GM12878 (cell line): Measurements from ENCODE around the gene ARHGAP15. TPM values are rescaled to one million over a fixed set of nuclear protein-coding genes. Genes with fewer than 3 reads are reported as not detected.

Source experiments
- ATAC-seq: fragments of 200-7000 bp; cut with Tn5 transposase; 3 replicates; pipeline ENCODE4 v1.9.1; 2020; ENCODE audit warnings: mild to moderate bottlenecking, moderate library complexity
- BruUV-seq: library from RNA; stranded (reverse); fragments of 400-500 nt; replicated peaks from 2 replicates; lab custom pipeline; 2021; lab: Mats Ljungman, UMichigan
- CTCF ChIA-PET: fragments of 300-600 bp; sonication (Branson Sonifier 250); formaldehyde crosslinking; extraction: SDS; loops from one replicate; lab custom pipeline; 2021; ENCODE audit warnings: inconsistent platforms; lab: Yijun Ruan, JAX
- POLR2A ChIA-PET: fragments of 350-600 bp; formaldehyde crosslinking; extraction: SDS; loops from one replicate; lab custom pipeline; 2021; ENCODE audit warnings: inconsistent platforms; lab: Charles Lee
- RAD21 ChIA-PET: fragments of 300-600 bp; sonication (Branson Sonifier 250); formaldehyde crosslinking; loops from one replicate; lab custom pipeline; 2023; ENCODE audit warnings: antibody characterized with exemption; ENCODE audit not compliant: unreplicated experiment; lab: Charles Lee
- SMC1A ChIA-PET: fragments of 300-600 bp; sonication (Branson Sonifier 250); formaldehyde crosslinking; loops from one replicate; lab custom pipeline; 2023; ENCODE audit not compliant: unreplicated experiment, uncharacterized antibody; lab: Charles Lee
- DNase-seq: peaks from one replicate; pipeline ENCODE4 v3.0.0-alpha.2; 2011; ENCODE audit warnings: low read depth, low spot score
- FAIRE-seq: peaks from 3 replicates; lab custom pipeline; 2011; peaks lifted over from hg19 to GRCh38; lab: Jason Lieb, UNC
- H2AFZ ChIP-seq: 2 replicates; pipeline ENCODE4 v1.6.0; 2011; ENCODE audit warnings: low read depth, low read length, control low read depth; ENCODE audit not compliant: control insufficient read depth
- H3K27ac ChIP-seq: 2 replicates; pipeline ENCODE4 v1.5.1; 2011; ENCODE audit warnings: control low read depth; ENCODE audit not compliant: control insufficient read depth, insufficient read depth
- H3K27me3 ChIP-seq, 2 experiments: replicated peaks in 1 of 2; 2 replicates each; pipeline versions ENCODE4 v1.6.0 to v1.6.1; 2011; ENCODE audit warnings: low read length in 1 of 2; ENCODE audit not compliant: control insufficient read depth in 2 of 2, insufficient read depth in 2 of 2
- H3K36me3 ChIP-seq, 2 experiments: 2 replicates each; pipeline ENCODE4 v1.5.1; 2011; ENCODE audit warnings: low read length in 1 of 2; ENCODE audit not compliant: control insufficient read depth in 2 of 2, insufficient read depth in 2 of 2
- H3K4me1 ChIP-seq: 2 replicates; pipeline ENCODE4 v1.6.1; 2011; ENCODE audit warnings: mild to moderate bottlenecking, low read length, moderate library complexity, mixed read lengths; ENCODE audit not compliant: control insufficient read depth, insufficient read depth
- H3K4me2 ChIP-seq: 2 replicates; pipeline ENCODE4 v1.6.0; 2011; ENCODE audit warnings: control low read depth; ENCODE audit not compliant: control insufficient read depth, insufficient read depth
- H3K4me3 ChIP-seq: fragments of 200-600 bp; sonication (generic); 2 replicates; pipeline ENCODE4 v1.5.1; 2016
- H3K79me2 ChIP-seq: 2 replicates; pipeline ENCODE4 v1.6.0; 2011; ENCODE audit warnings: low read length; ENCODE audit not compliant: control insufficient read depth, insufficient read depth
- H3K9ac ChIP-seq: 2 replicates; pipeline ENCODE4 v1.8.0; 2011; ENCODE audit warnings: low read length, control low read depth, mixed read lengths; ENCODE audit not compliant: control insufficient read depth, insufficient read depth
- H3K9me3 ChIP-seq: replicated peaks from 3 replicates; pipeline ENCODE4 v1.5.1; 2011; ENCODE audit warnings: mild to moderate bottlenecking, low read length; ENCODE audit not compliant: control insufficient read depth, insufficient read depth
- H4K20me1 ChIP-seq: 2 replicates; pipeline ENCODE4 v1.6.0; 2011; ENCODE audit not compliant: control insufficient read depth, insufficient read depth
- BCL11A ChIP-seq: IDR thresholded peaks from 2 replicates; pipeline ENCODE4 v1.6.1; 2011; ENCODE audit warnings: low read depth, low read length
- BRCA1 ChIP-seq: IDR thresholded peaks from 2 replicates; pipeline ENCODE4 v1.6.1; 2011; ENCODE audit warnings: low read depth, low read length, improper control_type of control experiment
- CEBPB ChIP-seq, 2 experiments: fragments of 150-350 bp in 1 of 2; IDR thresholded peaks; 2 replicates each; pipeline ENCODE4 v1.6.1; 2012 to 2014; ENCODE audit warnings: low read depth in 2 of 2, low read length in 2 of 2, borderline replicate concordance in 1 of 2, inconsistent platforms in 1 of 2
- CREB1 ChIP-seq: IDR thresholded peaks from 2 replicates; pipeline ENCODE4 v1.6.1; 2012; ENCODE audit warnings: low read depth, mild to moderate bottlenecking, inconsistent platforms
- DPF2 ChIP-seq: fragments of 450-650 bp; IDR thresholded peaks from 2 replicates; pipeline ENCODE4 v1.6.1; 2017; ENCODE audit warnings: mild to moderate bottlenecking
- EED ChIP-seq: sonication (generic); IDR thresholded peaks from 2 replicates; pipeline ENCODE4 v1.6.1; 2016; ENCODE audit warnings: antibody characterized with exemption, low read depth
- HDGF ChIP-seq: fragments of 450-650 bp; IDR thresholded peaks from 2 replicates; pipeline ENCODE4 v1.6.1; 2016; ENCODE audit warnings: antibody characterized with exemption
- KAT2A ChIP-seq: conservative IDR thresholded peaks from 2 replicates; pipeline ENCODE4 v1.6.1; 2011; ENCODE audit warnings: low read depth, low read length; ENCODE audit not compliant: control insufficient read depth
- NFYB ChIP-seq: IDR thresholded peaks from 2 replicates; pipeline ENCODE4 v1.6.1; 2011; ENCODE audit warnings: low read depth, mild to moderate bottlenecking, low read length, improper control_type of control experiment, moderate library complexity; ENCODE audit not compliant: insufficient read depth
- POLR2A ChIP-seq: IDR thresholded peaks from 2 replicates; pipeline ENCODE4 v1.6.1; 2011; ENCODE audit warnings: low read depth, mild to moderate bottlenecking, low read length
- SIN3A ChIP-seq: IDR thresholded peaks from 2 replicates; pipeline ENCODE4 v1.6.1; 2012; ENCODE audit warnings: low read depth, low read length, improper control_type of control experiment
- TAF1 ChIP-seq: IDR thresholded peaks from 2 replicates; pipeline ENCODE4 v1.6.1; 2011; ENCODE audit warnings: mild to moderate bottlenecking, low read depth, low read length, borderline replicate concordance
- TCF12 ChIP-seq: IDR thresholded peaks from 2 replicates; pipeline ENCODE4 v1.6.1; 2011; ENCODE audit warnings: low read depth, mild to moderate bottlenecking, low read length
- TCF3 ChIP-seq: IDR thresholded peaks from 2 replicates; pipeline ENCODE4 v1.6.1; 2012; ENCODE audit warnings: low read depth, mild to moderate bottlenecking, low read length, borderline replicate concordance; ENCODE audit not compliant: insufficient read depth
- YBX1 ChIP-seq: fragments of 450-650 bp; IDR thresholded peaks from 2 replicates; pipeline ENCODE4 v1.6.1; 2016; ENCODE audit warnings: antibody characterized with exemption
- YY1 ChIP-seq: IDR thresholded peaks from 2 replicates; pipeline ENCODE4 v1.6.1; 2011; ENCODE audit warnings: low read depth, mild to moderate bottlenecking, low read length
- ZNF207 ChIP-seq: fragments of 450-650 bp; IDR thresholded peaks from 2 replicates; pipeline ENCODE4 v1.6.1; 2014; ENCODE audit warnings: antibody characterized with exemption, mild to moderate bottlenecking, borderline replicate concordance
- ZZZ3 ChIP-seq: IDR thresholded peaks from 2 replicates; pipeline ENCODE4 v1.6.1; 2011; ENCODE audit warnings: low read depth; ENCODE audit not compliant: control insufficient read depth, insufficient read length
- WGBS: methylation state at CpG from one replicate; pipeline ENCODE4 v1.1.6; 2016; ENCODE audit warnings: low lambda C conversion rate; ENCODE audit not compliant: insufficient replicate concordance, insufficient coverage; ENCODE audit errors: missing lambda C conversion rate; 5-methylcytosine and 5-hydroxymethylcytosine counted together
- in situ Hi-C: fragments of 300-500 bp; cut with MboI; formaldehyde crosslinking; loops from 9 replicates; pipeline ENCODE4 v1.14.3; 2018; ENCODE audit warnings: mixed read lengths
- intact Hi-C: fragments of 100-400 bp; cut with micrococcal nuclease; formaldehyde crosslinking; loops from one replicate; pipeline ENCODE4 v1.14.2; 2022; ENCODE audit not compliant: unreplicated experiment
- polyA plus RNA-seq, 11 experiments: library from polyadenylated mRNA; depleted of rRNA in 4 of 11; unstranded in 6 of 11; stranded (reverse) in 5 of 11; fragments of >200 nt; fragmentation: Nextera tagmentation in 4 of 11; fragmentation: Illumina TruSeq in 1 of 11; extraction: Ambion mirVana in 4 of 11; extraction: Trizol in 1 of 11; gene quantifications; 1 replicate in 1 of 11; 2 replicates in 10 of 11; pipeline versions ENCODE4 v1.2.1 to v1.2.3, GENCODE V29; 2011 to 2016; ENCODE audit warnings: inconsistent platforms in 2 of 11, missing spikeins in 2 of 11, low read depth in 1 of 11
- total RNA-seq, 4 experiments: library from RNA; depleted of rRNA in 3 of 4; stranded (reverse); fragments of >200 nt in 3 of 4; fragmentation: Illumina TruSeq in 1 of 4; extraction: Trizol in 1 of 4; gene quantifications; 2 replicates each; pipeline versions ENCODE4 v1.2.1 to v1.2.3, GENCODE V29; 2013 to 2021
- TF ChIP-seq, protein P1 (sequence below): fragments of 450-650 bp; conservative IDR thresholded peaks from 2 replicates; pipeline ENCODE4 v1.6.1; 2017; ENCODE audit warnings: mild to moderate bottlenecking, moderate library complexity
- TF ChIP-seq, protein P2 (sequence below): IDR thresholded peaks from 2 replicates; pipeline ENCODE4 v1.6.1; 2011; ENCODE audit warnings: low read depth, mild to moderate bottlenecking, low read length, moderate library complexity, borderline replicate concordance; ENCODE audit errors: extremely low read depth

ARHGAP15 gene
- total and polyA plus RNA-seq, 10 of the 15 experiments (the other 5 are each of a cell fraction or from before 2014, with no cell fraction given), result 38.0 to 92.6 (median 66.7) TPM

GRCh38 chr2:143435131-143435530, 305.9 kb downstream of the ARHGAP15 start:
- no peak for ATAC-seq
- no peak overlapping the region for H3K4me3 ChIP-seq
- H4K20me1 ChIP-seq, result no peaks in the 10 kb centered on the region
- H3K9me3 ChIP-seq, result no peaks in the 10 kb centered on the region
- POLR2A ChIA-PET, result no interaction called here
- no peak overlapping the region for H2AFZ ChIP-seq
- no peaks in the 10 kb centered on the region for H3K4me1 ChIP-seq
- no peak for FAIRE-seq
- TF ChIP-seq YBX1 (no peak), ZNF207 (no peak), CEBPB (IDR thresholded peaks at IDR 0.05; ENCODE audit: borderline replicate concordance in 1 of 2, low read depth in 2 of 2, low read length in 2 of 2) (no peak), BCL11A (no peak), DPF2 (no peak), BRCA1 (no peak), EED (no peak), SIN3A (no peak), CREB1 (no peak), HDGF (no peak), YY1 (no peak), TAF1 (no peak), TCF12 (no peak), POLR2A (no peak), ZZZ3 (no peak), KAT2A (no peak), NFYB (no peak), TCF3 (no peak)
- TF ChIP-seq, protein P1, sequence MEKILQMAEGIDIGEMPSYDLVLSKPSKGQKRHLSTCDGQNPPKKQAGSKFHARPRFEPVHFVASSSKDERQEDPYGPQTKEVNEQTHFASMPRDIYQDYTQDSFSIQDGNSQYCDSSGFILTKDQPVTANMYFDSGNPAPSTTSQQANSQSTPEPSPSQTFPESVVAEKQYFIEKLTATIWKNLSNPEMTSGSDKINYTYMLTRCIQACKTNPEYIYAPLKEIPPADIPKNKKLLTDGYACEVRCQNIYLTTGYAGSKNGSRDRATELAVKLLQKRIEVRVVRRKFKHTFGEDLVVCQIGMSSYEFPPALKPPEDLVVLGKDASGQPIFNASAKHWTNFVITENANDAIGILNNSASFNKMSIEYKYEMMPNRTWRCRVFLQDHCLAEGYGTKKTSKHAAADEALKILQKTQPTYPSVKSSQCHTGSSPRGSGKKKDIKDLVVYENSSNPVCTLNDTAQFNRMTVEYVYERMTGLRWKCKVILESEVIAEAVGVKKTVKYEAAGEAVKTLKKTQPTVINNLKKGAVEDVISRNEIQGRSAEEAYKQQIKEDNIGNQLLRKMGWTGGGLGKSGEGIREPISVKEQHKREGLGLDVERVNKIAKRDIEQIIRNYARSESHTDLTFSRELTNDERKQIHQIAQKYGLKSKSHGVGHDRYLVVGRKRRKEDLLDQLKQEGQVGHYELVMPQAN, result no peak
- TF ChIP-seq, protein P2, sequence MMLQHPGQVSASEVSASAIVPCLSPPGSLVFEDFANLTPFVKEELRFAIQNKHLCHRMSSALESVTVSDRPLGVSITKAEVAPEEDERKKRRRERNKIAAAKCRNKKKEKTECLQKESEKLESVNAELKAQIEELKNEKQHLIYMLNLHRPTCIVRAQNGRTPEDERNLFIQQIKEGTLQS, result no peak
- intact Hi-C loops, result no loop called here
- no peak overlapping the region for H3K4me2 ChIP-seq
- H3K36me3 ChIP-seq, result no peaks in the 10 kb centered on the region; a peak in 1 of 4 replicates
- no peaks in the 10 kb centered on the region for H3K27me3 ChIP-seq
- no TSS peak for BruUV-seq
- H3K27ac ChIP-seq, result no peak overlapping the region
- SMC1A ChIA-PET, result no interaction called here
- H3K79me2 ChIP-seq, result no peaks in the 10 kb centered on the region
- in situ Hi-C loops, result no loop called here
- CTCF ChIA-PET, result no interaction called here
- H3K9ac ChIP-seq, result no peak overlapping the region
- no peak for DNase-seq
- RAD21 ChIA-PET, result no interaction called here
- 43% methylated on average over 6 of the region's 6 CpGs for WGBS
